ENCODE data around the gene OPHN1. TPM values are rescaled to one million over a fixed set of nuclear protein-coding genes. Genes with fewer than 3 reads are reported as not detected.
"Not testable (repeated sequence)": the region's sequence is repeated elsewhere in the genome, so short reads cannot be mapped to it uniquely, and the experiment has no call there.

The OPHN1 gene
- total and polyA plus RNA-seq, 2 donors (not counting 1 experiment from before 2014, with no cell fraction given): 2.9 to 8.3 TPM

GRCh38 chrX:68387776-68388175 is 45.5 kb downstream of the OPHN1 start:
- Histone ChIP-seq H3K27me3 (ENCODE audit: control insufficient read depth, insufficient read depth, low read length) (no peaks in the 10 kb centered on the region), H3K79me2 (ENCODE audit: control insufficient read depth, insufficient read depth, low read length) (no peaks in the 10 kb centered on the region), H2AFZ (ENCODE audit: low read length) (no peak overlapping the region), H3K9me3 (ENCODE audit: control insufficient read depth, insufficient read depth, low read depth, low read length) (no peaks in the 10 kb centered on the region), H3K27ac (ENCODE audit: insufficient read depth, low read length) (no peak overlapping the region), H3K4me3 (replicated peaks in 1 of 4; ENCODE audit: control extremely low read depth in 1 of 4, insufficient read depth in 1 of 4, low read depth in 3 of 4, low read length in 4 of 4) (no peak overlapping the region), H3K36me3 (ENCODE audit: control insufficient read depth, insufficient read depth, low read length) (no peaks in the 10 kb centered on the region), H3K4me2 (ENCODE audit: extremely low read depth, insufficient read depth, low read length) (no peak overlapping the region), H4K20me1 (ENCODE audit: control insufficient read depth, extremely low read depth, insufficient read depth, low read length) (no peaks in the 10 kb centered on the region), H3K4me1 (ENCODE audit: control insufficient read depth, extremely low read depth, insufficient read depth, low read length) (no peaks in the 10 kb centered on the region), H3K9ac (ENCODE audit: insufficient read depth, low read length) (no peak overlapping the region)
- peak in 1 of 2 donors; percentile 15 for DNase-seq (ENCODE audit: low read depth in 2 of 2)
- TF ChIP-seq EZH2 (IDR thresholded peaks at IDR 0.05; ENCODE audit: low read length, missing control alignments) (no peak), CTCF (conservative IDR thresholded peaks at IDR 0.05 in 1 of 2, IDR thresholded peaks at IDR 0.05 in 1 of 2; ENCODE audit: low read depth in 1 of 2, low read length in 2 of 2) (no peak)

GRCh38 chrX:68383540-68383939 is 49.8 kb downstream of the OPHN1 start:
- H3K36me3 ChIP-seq (ENCODE audit: control insufficient read depth, insufficient read depth, low read length): no peaks in the 10 kb centered on the region
- H4K20me1 ChIP-seq (ENCODE audit: control insufficient read depth, extremely low read depth, insufficient read depth, low read length): no peaks in the 10 kb centered on the region
- TF ChIP-seq EZH2 (IDR thresholded peaks at IDR 0.05; ENCODE audit: low read length, missing control alignments) (no peak), CTCF (conservative IDR thresholded peaks at IDR 0.05 in 1 of 2, IDR thresholded peaks at IDR 0.05 in 1 of 2; ENCODE audit: low read depth in 1 of 2, low read length in 2 of 2) (no peak)
- no peaks in the 10 kb centered on the region for H3K4me1 ChIP-seq (ENCODE audit: control insufficient read depth, extremely low read depth, insufficient read depth, low read length)
- no peaks in the 10 kb centered on the region for H3K27me3 ChIP-seq (ENCODE audit: control insufficient read depth, insufficient read depth, low read length)
- no peak overlapping the region for H2AFZ ChIP-seq (ENCODE audit: low read length)
- no peaks in the 10 kb centered on the region for H3K79me2 ChIP-seq (ENCODE audit: control insufficient read depth, insufficient read depth, low read length)
- no peak overlapping the region for H3K4me2 ChIP-seq (ENCODE audit: extremely low read depth, insufficient read depth, low read length)
- no peak for DNase-seq (ENCODE audit: low read depth in 2 of 2)
- H3K4me3 ChIP-seq (replicated peaks in 1 of 4; ENCODE audit: control extremely low read depth in 1 of 4, insufficient read depth in 1 of 4, low read depth in 3 of 4, low read length in 4 of 4): no peak overlapping the region
- H3K9me3 ChIP-seq (ENCODE audit: control insufficient read depth, insufficient read depth, low read depth, low read length): no peaks in the 10 kb centered on the region
- H3K27ac ChIP-seq (ENCODE audit: insufficient read depth, low read length): no peak overlapping the region
- H3K9ac ChIP-seq (ENCODE audit: insufficient read depth, low read length): no peak overlapping the region

- H3K9me3 ChIP-seq (ENCODE audit: control insufficient read depth, insufficient read depth, low read depth, low read length); H3K27me3 ChIP-seq (ENCODE audit: control insufficient read depth, insufficient read depth, low read length); H3K27ac ChIP-seq (ENCODE audit: insufficient read depth, low read length); H3K4me1 ChIP-seq (ENCODE audit: control insufficient read depth, extremely low read depth, insufficient read depth, low read length); H3K79me2 ChIP-seq (ENCODE audit: control insufficient read depth, insufficient read depth, low read length); H3K36me3 ChIP-seq (ENCODE audit: control insufficient read depth, insufficient read depth, low read length); DNase-seq (ENCODE audit: low read depth in 2 of 2); H3K4me2 ChIP-seq (ENCODE audit: extremely low read depth, insufficient read depth, low read length); H4K20me1 ChIP-seq (ENCODE audit: control insufficient read depth, extremely low read depth, insufficient read depth, low read length); H2AFZ ChIP-seq (ENCODE audit: low read length); H3K4me3 ChIP-seq (replicated peaks in 1 of 4; ENCODE audit: control extremely low read depth in 1 of 4, insufficient read depth in 1 of 4, low read depth in 3 of 4, low read length in 4 of 4); H3K9ac ChIP-seq (ENCODE audit: insufficient read depth, low read length): not testable (repeated sequence)
Observed at GRCh38 chrX:68377579-68377978, 55.7 kb downstream of the OPHN1 start.

Data from fibroblast of lung (primary cell).